GM12872 (cell line): Measurements from ENCODE around the gene PEPD.

ENCODE experiments used
- TF ChIP-seq, protein P1 (sequence below): IDR thresholded peaks from 3 replicates; pipeline ENCODE4 v1.5.1; 2011; ENCODE audit warnings: low read depth, mild to moderate bottlenecking, low read length, moderate library complexity; ENCODE audit not compliant: insufficient read depth

PEPD gene

DNA sequence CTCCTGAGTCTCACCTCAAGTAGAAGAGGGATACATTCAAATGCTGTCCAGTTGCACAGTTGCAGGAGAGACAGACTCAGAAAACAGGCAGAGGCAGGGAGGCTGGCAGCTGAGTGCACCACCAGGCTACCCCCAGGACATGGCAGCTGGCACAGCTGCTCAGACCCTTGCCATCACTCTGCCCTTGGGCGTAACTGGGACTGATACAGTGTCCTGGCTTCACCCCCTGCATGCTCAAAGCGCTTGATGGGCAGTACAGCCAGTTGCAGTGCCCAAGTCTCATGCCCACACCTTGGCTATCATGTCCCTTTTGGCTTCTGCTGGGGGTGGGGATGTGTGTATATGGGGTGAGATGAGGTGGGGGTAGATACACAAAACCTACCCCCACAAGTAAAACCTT lies 5.5 kb upstream of the PEPD start:
- TF ChIP-seq, protein P1, sequence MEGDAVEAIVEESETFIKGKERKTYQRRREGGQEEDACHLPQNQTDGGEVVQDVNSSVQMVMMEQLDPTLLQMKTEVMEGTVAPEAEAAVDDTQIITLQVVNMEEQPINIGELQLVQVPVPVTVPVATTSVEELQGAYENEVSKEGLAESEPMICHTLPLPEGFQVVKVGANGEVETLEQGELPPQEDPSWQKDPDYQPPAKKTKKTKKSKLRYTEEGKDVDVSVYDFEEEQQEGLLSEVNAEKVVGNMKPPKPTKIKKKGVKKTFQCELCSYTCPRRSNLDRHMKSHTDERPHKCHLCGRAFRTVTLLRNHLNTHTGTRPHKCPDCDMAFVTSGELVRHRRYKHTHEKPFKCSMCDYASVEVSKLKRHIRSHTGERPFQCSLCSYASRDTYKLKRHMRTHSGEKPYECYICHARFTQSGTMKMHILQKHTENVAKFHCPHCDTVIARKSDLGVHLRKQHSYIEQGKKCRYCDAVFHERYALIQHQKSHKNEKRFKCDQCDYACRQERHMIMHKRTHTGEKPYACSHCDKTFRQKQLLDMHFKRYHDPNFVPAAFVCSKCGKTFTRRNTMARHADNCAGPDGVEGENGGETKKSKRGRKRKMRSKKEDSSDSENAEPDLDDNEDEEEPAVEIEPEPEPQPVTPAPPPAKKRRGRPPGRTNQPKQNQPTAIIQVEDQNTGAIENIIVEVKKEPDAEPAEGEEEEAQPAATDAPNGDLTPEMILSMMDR: no peak

DNA sequence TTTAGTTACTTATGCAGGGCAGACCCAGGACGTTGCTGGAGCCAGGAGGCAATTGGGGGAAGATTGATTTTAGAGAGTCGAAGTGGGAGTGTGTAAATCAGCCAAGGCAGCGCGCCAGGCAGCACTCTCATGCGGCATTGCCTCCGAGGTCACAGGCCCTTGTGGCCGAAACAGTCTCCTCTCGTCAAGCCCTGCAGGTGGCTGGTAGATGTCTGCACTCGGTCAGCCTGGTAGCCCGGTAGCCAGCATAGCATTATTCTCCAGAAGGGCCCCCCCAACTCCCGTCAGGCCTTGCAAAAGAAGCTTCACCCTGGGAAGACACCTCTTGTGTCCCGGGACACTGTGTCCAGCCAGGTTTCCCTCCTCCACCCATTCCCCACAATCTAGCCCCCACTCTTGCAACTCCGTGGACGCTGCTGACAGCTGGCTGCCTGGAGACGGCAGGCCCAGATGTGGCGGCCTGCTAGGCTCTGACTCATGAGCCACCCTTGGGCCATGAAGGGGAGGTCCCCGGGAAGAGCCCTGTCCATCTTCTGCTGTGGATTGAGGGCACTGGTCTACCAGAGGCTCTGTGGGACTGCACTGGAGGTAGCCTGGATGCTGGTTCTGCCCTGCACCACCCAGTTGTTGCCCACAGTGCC lies 2.6 kb upstream of the PEPD start:
- TF ChIP-seq, protein P1: no peak

DNA sequence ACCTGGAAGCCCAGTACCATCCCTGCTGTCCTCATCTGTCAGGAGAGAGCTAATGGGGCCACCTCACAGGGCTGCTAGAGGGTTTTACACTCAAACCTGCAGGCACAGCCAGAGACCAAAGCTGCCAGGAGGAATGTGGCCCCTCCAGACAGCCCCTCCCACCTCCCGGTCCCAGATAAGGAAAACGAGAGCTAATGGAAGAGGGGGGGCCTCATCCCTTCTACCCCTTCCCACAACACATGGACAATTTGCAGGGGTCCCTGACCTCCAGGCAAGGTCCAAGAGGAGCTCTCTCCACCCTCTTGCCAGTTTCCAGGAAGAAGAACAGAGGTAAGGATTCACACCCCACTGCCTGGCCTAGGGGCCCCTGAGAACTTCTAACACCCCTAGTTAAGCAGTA lies 1.6 kb upstream of the PEPD start:
- TF ChIP-seq, protein P1: no peak

DNA sequence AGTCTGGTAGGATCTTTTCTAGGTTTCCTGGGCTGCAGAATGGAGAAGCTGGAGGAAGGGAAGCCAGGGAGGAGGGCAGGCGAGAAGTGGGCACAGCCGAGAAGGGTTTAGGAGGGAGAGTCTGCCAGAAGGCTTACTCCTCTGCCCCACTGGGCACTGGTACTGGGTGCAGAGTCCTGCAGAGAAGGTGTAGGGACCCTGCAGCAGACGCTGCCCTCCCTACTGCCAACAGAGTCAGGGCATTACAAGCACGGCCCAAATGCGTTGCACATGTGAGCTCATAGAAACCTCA lies 726 bp upstream of the PEPD start:
- TF ChIP-seq, protein P1: no peak

DNA sequence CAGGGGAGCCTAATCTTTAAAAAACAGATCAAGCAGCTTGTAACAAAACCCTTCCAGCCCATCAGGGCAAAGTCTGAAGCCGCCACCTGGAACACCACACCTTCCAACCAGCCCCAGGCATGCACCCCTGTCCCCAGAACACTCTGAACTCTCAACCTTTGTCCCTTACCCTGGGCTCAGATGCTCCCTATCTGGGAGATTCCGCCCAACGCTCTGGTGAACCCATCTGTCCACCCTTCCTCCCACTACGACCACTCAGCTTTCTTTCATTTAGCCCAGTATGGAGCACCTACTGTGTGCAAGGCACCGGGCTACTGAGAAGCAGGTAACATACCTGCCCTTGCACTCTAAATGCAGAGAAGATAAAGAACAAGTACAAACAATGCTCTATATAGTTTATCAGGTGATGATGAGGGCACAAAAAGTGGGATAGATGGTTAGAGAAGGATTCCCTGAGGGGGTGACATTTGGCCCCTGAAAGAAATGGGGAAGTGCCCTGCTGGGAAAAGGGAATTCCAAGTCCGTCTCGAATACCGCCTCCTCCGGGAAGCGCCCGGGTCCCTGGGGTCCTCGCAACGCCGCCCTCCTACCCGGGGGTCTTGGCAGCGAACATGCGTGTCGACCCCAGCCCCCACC lies 629 bp downstream of the PEPD start:
- TF ChIP-seq, protein P1: no peak

DNA sequence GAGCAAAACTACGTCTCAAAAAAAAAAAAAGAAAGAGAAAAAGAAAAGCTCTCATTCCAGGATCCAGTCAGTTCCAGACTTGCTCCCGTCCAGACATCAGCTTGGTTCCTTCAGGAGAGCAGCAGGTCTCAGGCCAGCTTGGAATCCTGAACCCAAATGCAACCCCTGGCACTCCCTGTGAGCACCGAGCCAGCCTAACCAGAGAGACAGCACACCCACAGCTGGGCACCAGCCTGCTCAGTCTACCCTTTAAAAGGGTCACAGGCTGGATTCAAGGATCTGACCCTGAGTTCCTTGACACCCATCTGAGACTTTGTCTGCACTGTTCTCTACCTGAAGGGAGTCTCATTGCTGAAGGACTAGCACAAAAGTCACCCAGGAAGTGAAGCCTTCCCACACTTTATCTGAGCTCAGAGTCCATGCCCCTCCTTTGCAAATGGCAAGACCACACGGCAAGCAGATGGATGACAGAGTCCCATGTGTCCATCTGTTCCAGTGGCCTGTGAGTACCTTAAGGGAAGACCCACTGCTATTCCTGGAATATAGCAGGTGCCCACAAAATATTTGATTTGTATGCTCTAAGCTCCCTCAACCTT lies 1.4 kb downstream of the PEPD start:
- TF ChIP-seq, protein P1: no peak

DNA sequence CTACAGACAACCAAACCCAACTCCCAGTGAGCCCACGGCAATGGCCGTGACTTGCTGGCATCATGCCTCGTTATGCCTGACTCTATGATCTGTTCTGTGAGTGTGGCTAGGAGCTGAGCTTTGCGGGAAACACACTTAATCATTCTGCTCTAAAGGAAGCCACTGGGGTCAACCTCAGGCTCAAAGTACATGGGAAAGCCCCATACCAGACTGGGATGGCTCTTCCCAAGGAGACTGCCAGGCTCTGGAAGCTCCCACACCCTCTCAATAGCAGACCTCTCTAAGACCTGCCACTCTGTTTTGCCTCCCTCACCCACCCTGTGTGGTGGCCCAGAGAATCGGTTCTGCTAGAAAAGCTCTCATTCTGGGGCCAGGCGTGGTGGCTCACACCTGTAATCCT lies 2.2 kb downstream of the PEPD start:
- TF ChIP-seq, protein P1: no peak
